Right lobe of liver (tissue), 4 donors: ENCODE results near the gene DTNA.

Experiments used
- CTCF ChIP-seq, 4 donors: fragments of 200-600 bp in 3 of 4; fragments of 450-650 bp in 1 of 4; IDR thresholded peaks; one replicate each; pipeline versions ENCODE4 v1.5.1 to v1.8.0; 2016 to 2022; ENCODE audit warnings: antibody characterized with exemption in 4 of 4, mild to moderate bottlenecking in 2 of 4
- POLR2A ChIP-seq: fragments of 450-650 bp; IDR thresholded peaks from one replicate; pipeline ENCODE4 v1.6.1; 2017; ENCODE audit warnings: antibody characterized with exemption, mild to moderate bottlenecking
- donor health status: DM: no; HTN: no; CAD: no.
- donor health status: DM: no; HTN: no; CAD: no.
- donor health status: DM: no; HTN: yes; CAD: no.

GRCh38 chr18:34734056-34734455, 24.0 kb downstream of the DTNA start:
- TF ChIP-seq CTCF (IDR thresholded peaks at IDR 0.05) (no peak), POLR2A (no peak)
